H1 (cell line): ENCODE results near the gene ARG2. TPM values are rescaled to one million over a fixed set of nuclear protein-coding genes. Genes with fewer than 3 reads are reported as not detected.

Experiments used
- CTCF ChIA-PET: fragments of 300-600 bp; sonication (Branson Sonifier 250); formaldehyde crosslinking; loops from one replicate; lab custom pipeline; 2021; ENCODE audit not compliant: partially characterized antibody; lab: Charles Lee
- POLR2A ChIA-PET: fragments of 300-600 bp; sonication (Branson Sonifier 250); formaldehyde crosslinking; loops from one replicate; lab custom pipeline; 2021; ENCODE audit warnings: inconsistent platforms; ENCODE audit not compliant: partially characterized antibody; lab: Charles Lee
- DNase-seq, 2 experiments: peaks; one replicate each; pipeline versions ENCODE4 v3.0.0 to v3.0.0-alpha.2; 2010 to 2022; ENCODE audit warnings: low spot score in 2 of 2, low read depth in 1 of 2, mixed read lengths in 1 of 2
- FAIRE-seq: peaks from 2 replicates; lab custom pipeline; 2011; peaks lifted over from hg19 to GRCh38; lab: Jason Lieb, UNC
- H2AFZ ChIP-seq: 2 replicates; pipeline ENCODE4 v1.8.1; 2012; ENCODE audit warnings: low read length, inconsistent platforms
- H2AK5ac ChIP-seq: 2 replicates; pipeline ENCODE4 v1.6.1; 2013; ENCODE audit warnings: low read depth, low read length
- H2BK120ac ChIP-seq: replicated peaks from 2 replicates; pipeline ENCODE3; 2013; ENCODE audit warnings: low read depth, low read length, inconsistent platforms
- H2BK12ac ChIP-seq: 2 replicates; pipeline ENCODE4 v1.6.1; 2013; ENCODE audit warnings: low read depth, low read length
- H2BK15ac ChIP-seq: 2 replicates; pipeline ENCODE4 v1.6.1; 2013; ENCODE audit warnings: low read length
- H2BK20ac ChIP-seq: 2 replicates; pipeline ENCODE4 v1.6.1; 2013; ENCODE audit warnings: low read length
- H2BK5ac ChIP-seq: 2 replicates; pipeline ENCODE4 v1.6.1; 2013; ENCODE audit warnings: low read depth, low read length
- H3K14ac ChIP-seq: 2 replicates; pipeline ENCODE4 v1.6.1; 2013; ENCODE audit warnings: inconsistent platforms; ENCODE audit not compliant: insufficient read length
- H3K18ac ChIP-seq: 2 replicates; pipeline ENCODE4 v1.6.1; 2013; ENCODE audit warnings: low read length; ENCODE audit errors: extremely low read depth
- H3K23ac ChIP-seq: 2 replicates; pipeline ENCODE4 v1.6.1; 2013; ENCODE audit warnings: inconsistent platforms; ENCODE audit not compliant: insufficient read length
- H3K23me2 ChIP-seq: 2 replicates; pipeline ENCODE4 v1.6.1; 2013; ENCODE audit warnings: low read depth, low read length
- H3K27ac ChIP-seq: 2 replicates; pipeline ENCODE4 v1.6.1; 2011; ENCODE audit warnings: low read depth, low read length, inconsistent platforms
- H3K27me3 ChIP-seq, 4 experiments: replicated peaks in 1 of 4; 1 replicate in 1 of 4; 2 replicates in 3 of 4; pipeline versions ENCODE4 v1.6.1 to v1.8.1; 2011 to 2013; ENCODE audit warnings: low read length in 3 of 4, mild to moderate bottlenecking in 3 of 4, inconsistent platforms in 2 of 4, mixed read lengths in 2 of 4, moderate library complexity in 1 of 4; ENCODE audit not compliant: control insufficient read depth in 3 of 4, insufficient read depth in 3 of 4; ENCODE audit errors: extremely low read depth in 1 of 4
- H3K36me3 ChIP-seq, 4 experiments: 2 replicates each; pipeline versions ENCODE4 v1.6.1 to v1.8.1; 2011 to 2013; ENCODE audit warnings: mild to moderate bottlenecking in 4 of 4, low read length in 3 of 4, moderate library complexity in 2 of 4, control low read depth in 1 of 4, inconsistent platforms in 1 of 4; ENCODE audit not compliant: insufficient read depth in 4 of 4, control insufficient read depth in 2 of 4
- H3K4ac ChIP-seq: replicated peaks from 2 replicates; pipeline ENCODE3; 2013; ENCODE audit warnings: low read length, low read depth, mixed read lengths, inconsistent platforms; ENCODE audit not compliant: insufficient read length
- H3K4me1 ChIP-seq, 4 experiments: replicated peaks in 1 of 4; 1 replicate in 1 of 4; 2 replicates in 3 of 4; pipeline versions ENCODE4 v1.6.1 to v1.8.1; 2011 to 2013; ENCODE audit warnings: low read length in 3 of 4, inconsistent platforms in 2 of 4, mixed read lengths in 1 of 4; ENCODE audit not compliant: insufficient read depth in 4 of 4, control insufficient read depth in 3 of 4
- H3K4me2 ChIP-seq, 2 experiments: 2 replicates each; pipeline versions ENCODE4 v1.6.1 to v1.8.1; 2011 to 2013; ENCODE audit warnings: low read depth in 2 of 2, low read length in 2 of 2, control low read depth in 1 of 2, inconsistent platforms in 1 of 2, mild to moderate bottlenecking in 1 of 2; ENCODE audit not compliant: insufficient read depth in 1 of 2
- H3K4me3 ChIP-seq, 4 experiments: fragments of 200-600, 300-600 bp in 1 of 4; sonication (generic), shearing (Covaris generic), sonication (Bioruptor Twin) in 1 of 4; 2 replicates each; pipeline versions ENCODE4 v1.5.1 to v1.8.1; 2011 to 2016; ENCODE audit warnings: low read length in 4 of 4, low read depth in 3 of 4, control low read depth in 2 of 4, inconsistent platforms in 2 of 4, mild to moderate bottlenecking in 2 of 4, mixed read lengths in 1 of 4, moderate library complexity in 1 of 4; ENCODE audit not compliant: insufficient read depth in 2 of 4; ENCODE audit errors: extremely low read depth in 1 of 4
- H3K56ac ChIP-seq: replicated peaks from 2 replicates; pipeline ENCODE3; 2013; ENCODE audit warnings: low read depth, mild to moderate bottlenecking, mixed read lengths, low read length, inconsistent platforms; ENCODE audit not compliant: insufficient read length
- H3K79me1 ChIP-seq: 2 replicates; pipeline ENCODE4 v1.6.1; 2013; ENCODE audit warnings: low read depth, low read length, control low read depth
- H3K79me2 ChIP-seq, 2 experiments: 2 replicates each; pipeline versions ENCODE4 v1.6.1 to v1.8.1; 2012 to 2013; ENCODE audit warnings: low read length in 2 of 2, mild to moderate bottlenecking in 2 of 2, inconsistent platforms in 1 of 2; ENCODE audit not compliant: insufficient read depth in 2 of 2, control insufficient read depth in 1 of 2
- H3K9ac ChIP-seq, 4 experiments: replicated peaks in 1 of 4; 1 replicate in 1 of 4; 2 replicates in 3 of 4; pipeline versions ENCODE4 v1.6.1 to v1.8.1; 2011 to 2013; ENCODE audit warnings: low read depth in 3 of 4, low read length in 3 of 4, control low read depth in 2 of 4, mild to moderate bottlenecking in 2 of 4, moderate library complexity in 2 of 4, inconsistent platforms in 1 of 4; ENCODE audit errors: extremely low read depth in 1 of 4
- H3K9me3 ChIP-seq, 2 experiments: 2 replicates each; pipeline versions ENCODE4 v1.6.1 to v1.8.1; 2012 to 2013; ENCODE audit warnings: mild to moderate bottlenecking in 2 of 2, moderate library complexity in 2 of 2, control low read depth in 1 of 2, inconsistent platforms in 1 of 2, low read depth in 1 of 2, low read length in 1 of 2, mixed read lengths in 1 of 2; ENCODE audit not compliant: insufficient read depth in 2 of 2
- H4K20me1 ChIP-seq, 2 experiments: replicated peaks in 1 of 2; 2 replicates each; pipeline versions ENCODE3 to v1.8.1; 2011 to 2013; ENCODE audit warnings: inconsistent platforms in 2 of 2, low read length in 2 of 2, mild to moderate bottlenecking in 1 of 2; ENCODE audit not compliant: insufficient read depth in 2 of 2, control insufficient read depth in 1 of 2
- H4K5ac ChIP-seq: 2 replicates; pipeline ENCODE4 v1.6.1; 2013; ENCODE audit warnings: low read length, low read depth, mixed read lengths, inconsistent platforms; ENCODE audit not compliant: insufficient read length
- H4K8ac ChIP-seq: 2 replicates; pipeline ENCODE4 v1.8.0; 2013; ENCODE audit warnings: mild to moderate bottlenecking, moderate library complexity, low read length, inconsistent platforms; ENCODE audit not compliant: insufficient read depth; ENCODE audit errors: extremely low read depth
- H4K91ac ChIP-seq: replicated peaks from 2 replicates; pipeline ENCODE3; 2013; ENCODE audit warnings: low read length, mixed read lengths, inconsistent platforms; ENCODE audit not compliant: insufficient read length
- CBX5 ChIP-seq: fragments of 300-800, 300-1000 bp; sonication (generic); IDR thresholded peaks from 2 replicates; pipeline ENCODE4 v1.7.1; 2016; ENCODE audit warnings: antibody characterized with exemption, low read length, low read depth
- CTBP2 ChIP-seq: IDR thresholded peaks from 2 replicates; pipeline ENCODE4 v1.7.0; 2011; ENCODE audit warnings: borderline replicate concordance, mild to moderate bottlenecking, moderate library complexity, mixed read lengths, low read length; ENCODE audit not compliant: insufficient read depth, insufficient read length
- E2F6 ChIP-seq: IDR thresholded peaks from 2 replicates; pipeline ENCODE4 v1.6.1; 2012; ENCODE audit warnings: inconsistent platforms
- FOSL1 ChIP-seq: IDR thresholded peaks from 2 replicates; pipeline ENCODE4 v1.6.1; 2011; ENCODE audit warnings: mild to moderate bottlenecking, low read depth, low read length, moderate library complexity; ENCODE audit not compliant: insufficient read depth
- GTF2F1 ChIP-seq: IDR thresholded peaks from 2 replicates; pipeline ENCODE4 v1.6.1; 2012; ENCODE audit warnings: low read depth, low read length, improper control_type of control experiment, borderline replicate concordance
- KDM1A ChIP-seq: fragments of 200-600, 300-600 bp; sonication (generic); IDR thresholded peaks from 2 replicates; pipeline ENCODE4 v1.7.1; 2016; ENCODE audit warnings: mild to moderate bottlenecking, low read length, borderline replicate concordance
- PHF8 ChIP-seq: fragments of 200-600 bp; sonication (generic); conservative IDR thresholded peaks from 2 replicates; pipeline ENCODE4 v1.7.1; 2012; ENCODE audit warnings: low read depth, mild to moderate bottlenecking, inconsistent platforms, low read length, moderate library complexity
- SP1 ChIP-seq: IDR thresholded peaks from 2 replicates; pipeline ENCODE4 v1.6.1; 2011; ENCODE audit warnings: low read depth, low read length
- TCF12 ChIP-seq: IDR thresholded peaks from 2 replicates; pipeline ENCODE4 v1.6.1; 2011; ENCODE audit warnings: low read depth, mild to moderate bottlenecking, low read length
- TEAD4 ChIP-seq: IDR thresholded peaks from 2 replicates; pipeline ENCODE4 v1.6.1; 2012; ENCODE audit warnings: low read depth, low read length, inconsistent platforms, mixed read lengths
- USF2 ChIP-seq: IDR thresholded peaks from 2 replicates; pipeline ENCODE4 v1.6.1; 2011; ENCODE audit warnings: low read length, improper control_type of control experiment
- YY1 ChIP-seq: IDR thresholded peaks from 2 replicates; pipeline ENCODE4 v1.6.1; 2011; ENCODE audit warnings: low read depth, mild to moderate bottlenecking, low read length
- WGBS, 2 experiments: shearing (Covaris generic) in 1 of 2; methylation state at CpG; one replicate each; pipeline versions ENCODE4 v1.1.6 to v1.1.7; 2013 to 2015; ENCODE audit warnings: low lambda C conversion rate in 2 of 2, mixed read lengths in 2 of 2, inconsistent platforms in 1 of 2, low coverage in 1 of 2, missing lambda C conversion rate in 1 of 2; ENCODE audit not compliant: insufficient replicate concordance in 2 of 2, insufficient coverage in 1 of 2, insufficient read length in 1 of 2; ENCODE audit errors: extremely low coverage in 1 of 2, missing lambda C conversion rate in 1 of 2; 5-methylcytosine and 5-hydroxymethylcytosine counted together
- polyA plus RNA-seq, 7 experiments: library from polyadenylated mRNA; depleted of rRNA in 3 of 7; stranded (reverse) in 5 of 7; unstranded in 2 of 7; fragments of >200 nt in 5 of 7; fragments of 200-250 nt in 2 of 7; gene quantifications; 1 replicate in 5 of 7; 2 replicates in 1 of 7; 4 replicates in 1 of 7; pipeline versions ENCODE4 v1.2.1 to v1.2.3, GENCODE V29; 2011 to 2013; ENCODE audit warnings: missing spikeins in 2 of 7, mixed read lengths in 2 of 7
- total RNA-seq: library from RNA; stranded (reverse); fragmentation: NEBNext Ultra II Directional; extraction: Animal tissue kit (Norgen Biotek cat#: 25700); gene quantifications from 2 replicates; pipeline ENCODE4 v1.2.1, GENCODE V29; 2021

The ARG2 gene
- total and polyA plus RNA-seq, 2 of the 8 experiments (the other 6 are each of a cell fraction or from before 2014, with no cell fraction given): 49.9 to 59.1 TPM

GRCh38 chr14:67680941-67681340 lies 61.2 kb downstream of the ARG2 start:
- H3K9me3 ChIP-seq: no peaks in the 10 kb centered on the region
- no peaks in the 10 kb centered on the region; a peak in 1 of 7 replicates for H3K4me1 ChIP-seq
- H3K27ac ChIP-seq: no peak overlapping the region
- no peak overlapping the region for H3K14ac ChIP-seq
- no peak overlapping the region for H3K4me3 ChIP-seq
- POLR2A ChIA-PET: interaction anchor here (0.6 to 5.7 kb wide), 2 partner anchors 14 to 274 kb away, joined by 3 to 21 read pairs; partner anchors contain the start of gene RDH11
- no peak for DNase-seq
- no peak overlapping the region for H4K91ac ChIP-seq
- no peak overlapping the region for H2AFZ ChIP-seq
- H4K5ac ChIP-seq: no peak overlapping the region
- no peak overlapping the region for H2BK12ac ChIP-seq
- H4K20me1 ChIP-seq: peaks cover 9 to 10% of the 10 kb centered on the region in 2 experiments
- no peak overlapping the region for H3K9ac ChIP-seq
- H3K79me1 ChIP-seq: peaks cover 2% of the 10 kb centered on the region; the same call in 1 of the 2 replicates
- 86% methylated on average over 2 of the region's 2 CpGs; no CpG with 5 or more reads in 1 of the 2 experiments for WGBS, 2 experiments
- no peak overlapping the region for H3K56ac ChIP-seq
- H3K18ac ChIP-seq: no peak overlapping the region
- no peaks in the 10 kb centered on the region; a peak in 1 of 7 replicates for H3K27me3 ChIP-seq
- H4K8ac ChIP-seq: no peak overlapping the region
- no peak overlapping the region for H2BK15ac ChIP-seq
- CTCF ChIA-PET: interaction anchor here (0.8 to 1.5 kb wide), 2 partner anchors 23 to 63 kb away, joined by 4 to 5 read pairs; no protein-coding TSS in a partner anchor
- no peaks in the 10 kb centered on the region; the same call in 1 of the 2 replicates for H3K23me2 ChIP-seq
- H3K79me2 ChIP-seq: peaks cover 0 to 33% of the 10 kb centered on the region in 2 experiments; a peak in 2 of 4 replicates
- H2BK20ac ChIP-seq: no peak overlapping the region
- H3K4me2 ChIP-seq: no peak overlapping the region
- H3K4ac ChIP-seq: no peak overlapping the region
- peaks cover 18 to 80% (median 53%) of the 10 kb centered on the region in 4 experiments for H3K36me3 ChIP-seq
- no peak overlapping the region for H3K23ac ChIP-seq
- H2BK5ac ChIP-seq: no peak overlapping the region
- no peak overlapping the region for H2BK120ac ChIP-seq
- no peak overlapping the region for H2AK5ac ChIP-seq
- no peak for FAIRE-seq
- TF ChIP-seq TCF12: no peak
- no peak for TF ChIP-seq TEAD4
- no peak for TF ChIP-seq USF2
- TF ChIP-seq GTF2F1: no peak
- no peak for TF ChIP-seq YY1
- TF ChIP-seq SP1: no peak
- no peak for TF ChIP-seq PHF8
- TF ChIP-seq CBX5: no peak
- no peak for TF ChIP-seq CTBP2
- no peak for TF ChIP-seq FOSL1
- no peak for TF ChIP-seq E2F6
- no peak for TF ChIP-seq KDM1A
